GM12878 (cell line): ENCODE data around the gene MSL3B.

Experiments used
- ESRRA ChIP-seq: IDR thresholded peaks from 2 replicates; pipeline ENCODE4 v1.6.1; 2012; ENCODE audit warnings: mild to moderate bottlenecking, low read length, improper control_type of control experiment
- EZH2 ChIP-seq: IDR thresholded peaks from 2 replicates; pipeline ENCODE4 v1.6.1; 2012; ENCODE audit warnings: low read depth, mild to moderate bottlenecking, control low read depth, inconsistent platforms, low read length, borderline replicate concordance; ENCODE audit not compliant: control insufficient read depth
- GABPA ChIP-seq: IDR thresholded peaks from 2 replicates; pipeline ENCODE4 v1.6.1; 2014; ENCODE audit warnings: antibody characterized with exemption, low read depth, mild to moderate bottlenecking, inconsistent platforms
- IKZF1 ChIP-seq: fragments of 450-650 bp; conservative IDR thresholded peaks from 2 replicates; pipeline ENCODE4 v1.6.1; 2017; ENCODE audit warnings: antibody characterized with exemption, mild to moderate bottlenecking
- JUNB ChIP-seq: IDR thresholded peaks from 2 replicates; pipeline ENCODE4 v1.6.1; 2016; ENCODE audit warnings: antibody characterized with exemption, mild to moderate bottlenecking
- NFIC ChIP-seq: IDR thresholded peaks from 2 replicates; pipeline ENCODE4 v1.6.1; 2012; ENCODE audit warnings: low read depth, mild to moderate bottlenecking, inconsistent platforms, low read length, moderate library complexity
- POLR2A ChIP-seq: IDR thresholded peaks from 2 replicates; pipeline ENCODE4 v1.6.1; 2011; ENCODE audit warnings: low read depth, mild to moderate bottlenecking, low read length
- WRNIP1 ChIP-seq: IDR thresholded peaks from 2 replicates; pipeline ENCODE4 v1.6.1; 2011; ENCODE audit warnings: low read depth, low read length, improper control_type of control experiment, borderline replicate concordance
- TF ChIP-seq, protein P1 (sequence below), 3 experiments: IDR thresholded peaks in 2 of 3; conservative IDR thresholded peaks in 1 of 3; 2 replicates each; pipeline ENCODE4 v1.5.1; 2011; ENCODE audit warnings: low read depth in 3 of 3, low read length in 3 of 3, mild to moderate bottlenecking in 3 of 3, control low read depth in 2 of 3, moderate library complexity in 2 of 3, inconsistent platforms in 1 of 3, mixed read lengths in 1 of 3; ENCODE audit not compliant: control insufficient read depth in 2 of 3, insufficient read depth in 1 of 3; ENCODE audit errors: extremely low read depth in 1 of 3
- TF ChIP-seq, protein P2 (sequence below): IDR thresholded peaks from 2 replicates; pipeline ENCODE4 v1.6.1; 2012; ENCODE audit warnings: low read depth, low read length, improper control_type of control experiment

DNA sequence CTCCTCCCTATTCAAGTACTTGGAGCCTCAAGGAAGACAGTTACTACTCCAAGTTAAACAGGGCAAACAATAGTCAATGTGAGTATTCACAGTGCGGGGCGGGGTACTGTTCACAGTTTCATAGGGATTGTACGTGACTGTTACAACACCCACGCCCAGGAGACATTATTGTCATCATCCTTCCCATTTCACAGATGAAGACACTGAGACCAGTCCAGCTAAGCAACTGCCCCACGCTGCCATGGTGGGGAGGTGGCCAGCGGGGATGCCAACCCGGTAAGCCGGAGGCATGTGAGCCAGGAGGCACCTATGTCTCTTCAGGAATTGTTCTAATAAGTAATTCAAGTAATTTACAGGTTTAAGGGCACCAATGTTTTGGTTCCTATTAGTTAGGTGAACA is 14.8 kb downstream of the MSL3B start:
- TF ChIP-seq, protein P1, sequence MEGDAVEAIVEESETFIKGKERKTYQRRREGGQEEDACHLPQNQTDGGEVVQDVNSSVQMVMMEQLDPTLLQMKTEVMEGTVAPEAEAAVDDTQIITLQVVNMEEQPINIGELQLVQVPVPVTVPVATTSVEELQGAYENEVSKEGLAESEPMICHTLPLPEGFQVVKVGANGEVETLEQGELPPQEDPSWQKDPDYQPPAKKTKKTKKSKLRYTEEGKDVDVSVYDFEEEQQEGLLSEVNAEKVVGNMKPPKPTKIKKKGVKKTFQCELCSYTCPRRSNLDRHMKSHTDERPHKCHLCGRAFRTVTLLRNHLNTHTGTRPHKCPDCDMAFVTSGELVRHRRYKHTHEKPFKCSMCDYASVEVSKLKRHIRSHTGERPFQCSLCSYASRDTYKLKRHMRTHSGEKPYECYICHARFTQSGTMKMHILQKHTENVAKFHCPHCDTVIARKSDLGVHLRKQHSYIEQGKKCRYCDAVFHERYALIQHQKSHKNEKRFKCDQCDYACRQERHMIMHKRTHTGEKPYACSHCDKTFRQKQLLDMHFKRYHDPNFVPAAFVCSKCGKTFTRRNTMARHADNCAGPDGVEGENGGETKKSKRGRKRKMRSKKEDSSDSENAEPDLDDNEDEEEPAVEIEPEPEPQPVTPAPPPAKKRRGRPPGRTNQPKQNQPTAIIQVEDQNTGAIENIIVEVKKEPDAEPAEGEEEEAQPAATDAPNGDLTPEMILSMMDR (IDR thresholded peaks at IDR 0.05 in 2 of 3, conservative IDR thresholded peaks at IDR 0.05 in 1 of 3; ENCODE audit: control insufficient read depth in 2 of 3, extremely low read depth in 1 of 3, insufficient read depth in 1 of 3, low read depth in 3 of 3, low read length in 3 of 3), result no peak
- TF ChIP-seq POLR2A (no peak), EZH2 (no peak), GABPA (no peak), JUNB (no peak), NFIC (no peak), WRNIP1 (no peak), IKZF1 (no peak), ESRRA (no peak)
- TF ChIP-seq, protein P2, sequence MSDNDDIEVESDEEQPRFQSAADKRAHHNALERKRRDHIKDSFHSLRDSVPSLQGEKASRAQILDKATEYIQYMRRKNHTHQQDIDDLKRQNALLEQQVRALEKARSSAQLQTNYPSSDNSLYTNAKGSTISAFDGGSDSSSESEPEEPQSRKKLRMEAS, result no peak
